Measurements from ENCODE around the gene KLK15. TPM values are rescaled to one million over a fixed set of nuclear protein-coding genes. Genes with fewer than 3 reads are reported as not detected.

KLK15 gene
- total RNA-seq: not detected in 2 replicates

GRCh38 chr19:50833117-50833801, at the start of gene KLK15:
TSS of gene KLK15 (minus strand) at chr19:50833574. CDS start at chr19:50831492, 2,082 bp downstream.

GRCh38 chr19:50873056-50873455, 39.7 kb upstream of the KLK15 start, which contains the start of gene KLK2:
TSS of gene KLK2 (plus strand) at chr19:50873439. CDS start at chr19:50873474, 35 bp downstream.

GRCh38 chr19:50854636-50855410, 21.4 kb upstream of the KLK15 start, which contains the start of gene KLK3:
TSS of gene KLK3 (plus strand) at chr19:50854915. CDS start at chr19:50854956, 41 bp downstream.

GRCh38 chr19:50823389-50824042, 9.9 kb downstream of the KLK15 start, which contains the start of gene KLK1:
TSS of gene KLK1 (minus strand) at chr19:50823787. CDS start at chr19:50823748, 39 bp downstream.

GRCh38 chr19:50790396-50790795, 43.0 kb downstream of the KLK15 start, which contains the start of gene ACP4:
TSS of gene ACP4 (plus strand) at chr19:50790415. CDS start at chr19:50790415, 0 bp downstream.

Other genes starting within 250 kb of the KLK15 start
- gene SYT3, start 193.7 kb downstream of the KLK15 start, total RNA-seq: under 0.01 and 0.17 TPM in 2 replicates
- gene C19orf81, start 184.1 kb downstream of the KLK15 start, total RNA-seq: not detected in 2 replicates
- 7.3 and 8.6 TPM in 2 replicates for gene SHANK1, start 113.8 kb downstream of the KLK15 start, total RNA-seq
- gene CLEC11A, start 110.2 kb downstream of the KLK15 start, total RNA-seq: 64.9 and 117 TPM in 2 replicates
- gene GPR32, start 63.1 kb downstream of the KLK15 start, total RNA-seq: not detected in 2 replicates
- gene ACP4, start 43.2 kb downstream of the KLK15 start, total RNA-seq: not detected in 2 replicates
- not detected in 2 replicates for gene KLK1, start 9.8 kb downstream of the KLK15 start, total RNA-seq
- not detected in 2 replicates for gene KLK3, start 21.3 kb upstream of the KLK15 start, total RNA-seq
- gene KLK2, start 39.9 kb upstream of the KLK15 start, total RNA-seq: not detected in 2 replicates
- gene KLK4, start 77.8 kb upstream of the KLK15 start, total RNA-seq: not detected in 2 replicates
- gene KLK5, start 119.5 kb upstream of the KLK15 start, total RNA-seq: not detected in 2 replicates
- gene KLK6, start 136.0 kb upstream of the KLK15 start, total RNA-seq: not detected in 2 replicates
- gene KLK7, start 150.3 kb upstream of the KLK15 start, total RNA-seq: not detected in 2 replicates
- not detected in 2 replicates for gene KLK8, start 168.0 kb upstream of the KLK15 start, total RNA-seq
- not detected in 2 replicates for gene KLK10, start 186.1 kb upstream of the KLK15 start, total RNA-seq
- not detected in 2 replicates for gene KLK11, start 193.0 kb upstream of the KLK15 start, total RNA-seq
- not detected in 2 replicates for gene KLK12, start 201.4 kb upstream of the KLK15 start, total RNA-seq
- gene KLK13, start 231.5 kb upstream of the KLK15 start, total RNA-seq: not detected in 2 replicates
- gene KLK14, start 249.3 kb upstream of the KLK15 start, total RNA-seq: 0.17 TPM in 1 of 2 replicates, not detected in the other